Chondrocyte (in vitro differentiated cells): Measurements from ENCODE around the gene PIEZO2. TPM values are rescaled to one million over a fixed set of nuclear protein-coding genes. Genes with fewer than 3 reads are reported as not detected.

ENCODE experiments used
- DNase-seq: peaks from one replicate; pipeline ENCODE4 v3.0.0; 2021; ENCODE audit warnings: mixed read lengths, low spot score
- H3K27ac Mint-ChIP-seq: one replicate; pipeline ENCODE4 v1.8.0; 2021; ENCODE audit warnings: mild to moderate bottlenecking, moderate library complexity, mixed read lengths; ENCODE audit not compliant: unreplicated experiment
- H3K27me3 Mint-ChIP-seq: 2 replicates; pipeline ENCODE4 v1.8.0; 2021; ENCODE audit warnings: low read depth, mixed read lengths
- H3K36me3 Mint-ChIP-seq: 2 replicates; pipeline ENCODE4 v1.8.0; 2021; ENCODE audit warnings: low read depth, mixed read lengths
- H3K4me1 Mint-ChIP-seq: 2 replicates; pipeline ENCODE4 v1.8.0; 2021; ENCODE audit warnings: low read depth, mild to moderate bottlenecking, mixed read lengths
- H3K4me3 Mint-ChIP-seq: one replicate; pipeline ENCODE4 v1.8.0; 2021; ENCODE audit warnings: mild to moderate bottlenecking, moderate library complexity, mixed read lengths; ENCODE audit not compliant: unreplicated experiment
- H3K9me3 Mint-ChIP-seq: 2 replicates; pipeline ENCODE4 v1.8.0; 2021; ENCODE audit warnings: low read depth, mixed read lengths
- total RNA-seq: library from RNA; stranded (reverse); gene quantifications from 3 replicates; pipeline ENCODE4 v1.2.1, GENCODE V29; 2021
- TF ChIP-seq, protein P1 (sequence below): fragments of 200-600 bp; sonication (generic); IDR thresholded peaks from 2 replicates; pipeline ENCODE4 v1.5.0; 2021; ENCODE audit warnings: antibody characterized with exemption, mild to moderate bottlenecking, moderate library complexity

PIEZO2 gene
- total RNA-seq, 1 donor from 2014 or later = 142 TPM

DNA sequence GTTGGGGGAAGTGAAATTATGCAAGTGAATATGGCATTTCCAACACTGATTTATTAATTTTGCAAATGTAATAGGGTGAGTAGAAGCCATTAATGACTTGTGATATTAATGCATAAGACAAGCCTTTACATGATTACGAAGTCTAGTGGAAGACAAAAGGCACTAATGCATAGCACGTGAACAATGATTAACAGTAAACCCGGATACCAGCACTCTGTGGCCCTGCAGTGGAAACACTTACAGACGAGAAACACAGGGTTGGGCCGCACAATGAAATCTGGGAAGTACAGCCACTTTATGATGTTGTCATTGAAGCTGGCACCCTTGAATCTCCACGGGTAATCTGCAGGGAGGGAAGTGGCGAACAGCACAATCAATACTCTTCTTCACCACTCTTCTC lies 390.1 kb downstream of the PIEZO2 start:
- Mint-ChIP-seq H3K36me3 (peaks cover 31% of the 10 kb centered on the region), H3K4me3 (no peak overlapping the region), H3K27ac (no peak overlapping the region), H3K4me1 (no peaks in the 10 kb centered on the region), H3K9me3 (no peaks in the 10 kb centered on the region), H3K27me3 (no peaks in the 10 kb centered on the region)
- no peak for DNase-seq
- TF ChIP-seq, protein P1, sequence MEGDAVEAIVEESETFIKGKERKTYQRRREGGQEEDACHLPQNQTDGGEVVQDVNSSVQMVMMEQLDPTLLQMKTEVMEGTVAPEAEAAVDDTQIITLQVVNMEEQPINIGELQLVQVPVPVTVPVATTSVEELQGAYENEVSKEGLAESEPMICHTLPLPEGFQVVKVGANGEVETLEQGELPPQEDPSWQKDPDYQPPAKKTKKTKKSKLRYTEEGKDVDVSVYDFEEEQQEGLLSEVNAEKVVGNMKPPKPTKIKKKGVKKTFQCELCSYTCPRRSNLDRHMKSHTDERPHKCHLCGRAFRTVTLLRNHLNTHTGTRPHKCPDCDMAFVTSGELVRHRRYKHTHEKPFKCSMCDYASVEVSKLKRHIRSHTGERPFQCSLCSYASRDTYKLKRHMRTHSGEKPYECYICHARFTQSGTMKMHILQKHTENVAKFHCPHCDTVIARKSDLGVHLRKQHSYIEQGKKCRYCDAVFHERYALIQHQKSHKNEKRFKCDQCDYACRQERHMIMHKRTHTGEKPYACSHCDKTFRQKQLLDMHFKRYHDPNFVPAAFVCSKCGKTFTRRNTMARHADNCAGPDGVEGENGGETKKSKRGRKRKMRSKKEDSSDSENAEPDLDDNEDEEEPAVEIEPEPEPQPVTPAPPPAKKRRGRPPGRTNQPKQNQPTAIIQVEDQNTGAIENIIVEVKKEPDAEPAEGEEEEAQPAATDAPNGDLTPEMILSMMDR = no peak

DNA sequence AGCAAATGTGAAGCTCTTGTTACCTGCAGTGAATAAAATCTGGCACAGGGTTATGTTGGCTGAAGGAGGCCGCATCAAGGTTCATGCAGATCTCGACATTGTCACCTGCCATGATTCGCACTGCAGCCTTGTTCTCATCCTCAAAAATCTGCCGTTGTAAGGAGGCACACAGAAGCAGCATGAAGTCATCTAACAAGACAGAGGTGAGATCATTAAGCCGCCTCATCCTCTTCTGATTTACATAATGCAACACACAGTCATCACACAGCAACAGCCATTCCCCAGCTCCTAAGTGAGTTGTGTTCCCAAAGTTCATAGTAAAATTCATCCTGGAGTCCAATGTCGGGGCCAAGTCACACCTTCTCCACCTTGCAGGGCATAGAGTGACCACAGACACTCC lies 391.4 kb downstream of the PIEZO2 start:
- H3K4me3 Mint-ChIP-seq = no peak overlapping the region
- peaks cover 23% of the 10 kb centered on the region for H3K36me3 Mint-ChIP-seq
- DNase-seq = no peak
- TF ChIP-seq, protein P1 = no peak
- no peaks in the 10 kb centered on the region for H3K27me3 Mint-ChIP-seq
- no peaks in the 10 kb centered on the region for H3K9me3 Mint-ChIP-seq
- no peaks in the 10 kb centered on the region for H3K4me1 Mint-ChIP-seq
- no peak overlapping the region for H3K27ac Mint-ChIP-seq

DNA sequence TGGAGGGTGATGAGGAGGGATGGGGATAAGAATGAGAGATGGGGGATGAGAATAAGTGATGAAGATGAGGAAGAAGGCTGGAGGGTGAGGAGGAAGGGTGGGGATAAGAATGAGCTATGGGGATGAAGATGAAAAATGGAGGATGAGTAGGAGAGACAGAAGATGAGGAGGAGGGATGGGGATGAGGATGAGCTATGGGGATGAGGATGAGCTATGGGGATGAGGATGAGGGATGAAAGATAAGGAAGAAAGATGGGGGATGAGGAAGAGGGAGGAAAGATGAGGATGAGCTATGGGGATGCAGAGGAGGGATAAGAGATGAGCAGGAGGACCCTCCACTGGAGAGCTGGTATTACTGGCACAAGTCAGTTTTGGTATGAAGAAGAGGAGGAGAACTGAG lies 392.0 kb downstream of the PIEZO2 start:
- Mint-ChIP-seq H3K27ac (no peak overlapping the region), H3K36me3 (peaks cover 25% of the 10 kb centered on the region), H3K9me3 (no peaks in the 10 kb centered on the region), H3K27me3 (no peaks in the 10 kb centered on the region), H3K4me1 (no peaks in the 10 kb centered on the region), H3K4me3 (no peak overlapping the region)
- DNase-seq = no peak
- TF ChIP-seq, protein P1 = no peak

DNA sequence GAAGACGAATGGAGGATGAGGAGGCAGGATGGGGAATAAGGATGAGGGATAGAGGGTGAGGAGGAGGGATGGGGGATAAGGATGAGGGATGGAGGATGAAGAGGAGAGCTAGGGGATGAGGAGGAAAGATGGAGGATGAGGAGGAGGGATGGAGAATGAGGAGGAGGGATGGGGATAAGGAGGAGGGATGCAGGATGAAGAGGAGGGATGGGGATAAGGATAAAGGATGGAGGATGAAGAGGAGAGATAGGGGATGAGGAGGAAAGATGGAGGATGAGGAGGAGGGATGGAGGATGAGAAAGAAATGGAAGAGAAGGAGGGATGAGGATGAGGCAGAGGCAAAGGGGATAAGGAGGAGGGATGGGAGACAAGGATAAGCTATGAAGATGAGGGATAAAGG lies 393.5 kb downstream of the PIEZO2 start:
- no peak overlapping the region for H3K27ac Mint-ChIP-seq
- no peaks in the 10 kb centered on the region for H3K27me3 Mint-ChIP-seq
- TF ChIP-seq, protein P1 = no peak
- H3K4me3 Mint-ChIP-seq = no peak overlapping the region
- DNase-seq = no peak
- H3K9me3 Mint-ChIP-seq = no peaks in the 10 kb centered on the region
- peaks cover 26% of the 10 kb centered on the region for H3K36me3 Mint-ChIP-seq
- H3K4me1 Mint-ChIP-seq = no peaks in the 10 kb centered on the region

DNA sequence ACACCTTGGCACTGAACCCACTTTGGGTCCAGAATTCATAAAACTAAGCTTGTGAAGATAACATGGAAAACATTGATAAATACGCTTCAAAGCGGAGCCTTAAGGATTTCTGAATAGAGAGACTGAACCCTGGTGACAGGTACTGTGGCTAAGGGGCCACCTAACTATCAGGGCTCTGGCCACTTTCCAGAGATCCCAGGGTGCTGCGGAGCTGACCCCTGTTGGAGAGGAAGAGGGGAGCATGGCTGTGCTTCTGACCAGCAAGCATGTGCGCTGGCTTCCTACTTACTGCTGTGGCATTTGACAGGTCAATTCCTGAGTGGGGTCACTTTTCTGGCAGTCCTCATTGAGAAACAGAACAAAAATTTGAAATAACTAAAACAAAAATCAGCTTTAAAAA lies 395.2 kb downstream of the PIEZO2 start:
- no peaks in the 10 kb centered on the region for H3K4me1 Mint-ChIP-seq
- TF ChIP-seq, protein P1 = no peak
- H3K27ac Mint-ChIP-seq = no peak overlapping the region
- no peaks in the 10 kb centered on the region for H3K27me3 Mint-ChIP-seq
- DNase-seq = no peak
- H3K36me3 Mint-ChIP-seq = peaks cover 20% of the 10 kb centered on the region
- no peak overlapping the region for H3K4me3 Mint-ChIP-seq
- no peaks in the 10 kb centered on the region for H3K9me3 Mint-ChIP-seq
